Measurements from ENCODE around the gene ZFP1.
"Not testable (repeated sequence)": the region's sequence is repeated elsewhere in the genome, so short reads cannot be mapped to it uniquely, and the experiment has no call there.

The ZFP1 gene

GRCh38 chr16:75160386-75160785, 12.1 kb downstream of the ZFP1 start:
- DNase-seq, result no peak

DNA sequence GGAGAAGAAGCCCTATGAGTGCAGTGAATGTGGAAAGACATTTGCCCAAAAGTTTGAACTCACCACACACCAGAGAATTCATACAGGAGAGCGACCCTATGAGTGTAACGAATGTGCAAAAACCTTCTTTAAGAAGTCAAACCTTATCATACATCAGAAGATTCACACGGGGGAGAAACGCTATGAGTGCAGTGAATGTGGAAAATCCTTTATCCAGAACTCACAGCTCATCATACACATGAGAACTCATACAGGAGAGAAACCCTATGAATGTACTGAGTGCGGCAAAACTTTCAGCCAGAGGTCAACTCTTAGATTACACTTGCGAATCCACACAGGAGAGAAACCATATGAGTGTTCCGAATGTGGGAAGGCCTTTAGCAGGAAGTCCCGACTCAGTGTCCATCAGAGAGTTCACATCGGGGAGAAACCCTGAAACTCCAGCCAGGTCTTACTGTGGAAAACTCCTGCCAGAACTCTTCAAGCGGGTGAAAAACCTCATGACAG, 21.6 kb downstream of the ZFP1 start:
- DNase-seq, result no peak

DNA sequence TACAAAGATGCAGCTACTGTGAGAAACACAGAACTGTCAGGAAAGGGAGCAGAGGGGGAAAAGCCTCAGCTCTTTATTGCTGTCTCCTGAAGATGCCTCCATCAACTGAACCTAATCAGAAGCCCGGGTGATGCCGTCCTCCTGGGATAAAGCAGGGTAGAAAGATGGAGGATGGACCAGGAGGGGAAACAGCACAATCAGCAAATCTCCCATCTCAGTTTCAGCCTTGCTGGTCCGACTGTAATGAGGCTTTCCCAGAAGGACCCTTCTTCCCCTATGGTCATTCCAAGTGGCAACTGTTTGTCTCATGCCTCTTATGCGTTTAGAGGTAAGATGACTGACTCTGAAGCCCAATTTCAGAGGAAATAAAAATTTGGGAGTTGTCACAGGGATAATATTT, 24.3 kb downstream of the ZFP1 start:
- no peak for DNase-seq

- no peak for DNase-seq
Observed at GRCh38 chr16:75175074-75175473, 26.8 kb downstream of the ZFP1 start.

- DNase-seq, result no peak
Observed at GRCh38 chr16:75176926-75177325, 28.6 kb downstream of the ZFP1 start.

- no peak for DNase-seq
Observed at GRCh38 chr16:75179208-75179607, 30.9 kb downstream of the ZFP1 start.

GRCh38 chr16:75181630-75182029, 33.3 kb downstream of the ZFP1 start:
- no peak for DNase-seq

DNA sequence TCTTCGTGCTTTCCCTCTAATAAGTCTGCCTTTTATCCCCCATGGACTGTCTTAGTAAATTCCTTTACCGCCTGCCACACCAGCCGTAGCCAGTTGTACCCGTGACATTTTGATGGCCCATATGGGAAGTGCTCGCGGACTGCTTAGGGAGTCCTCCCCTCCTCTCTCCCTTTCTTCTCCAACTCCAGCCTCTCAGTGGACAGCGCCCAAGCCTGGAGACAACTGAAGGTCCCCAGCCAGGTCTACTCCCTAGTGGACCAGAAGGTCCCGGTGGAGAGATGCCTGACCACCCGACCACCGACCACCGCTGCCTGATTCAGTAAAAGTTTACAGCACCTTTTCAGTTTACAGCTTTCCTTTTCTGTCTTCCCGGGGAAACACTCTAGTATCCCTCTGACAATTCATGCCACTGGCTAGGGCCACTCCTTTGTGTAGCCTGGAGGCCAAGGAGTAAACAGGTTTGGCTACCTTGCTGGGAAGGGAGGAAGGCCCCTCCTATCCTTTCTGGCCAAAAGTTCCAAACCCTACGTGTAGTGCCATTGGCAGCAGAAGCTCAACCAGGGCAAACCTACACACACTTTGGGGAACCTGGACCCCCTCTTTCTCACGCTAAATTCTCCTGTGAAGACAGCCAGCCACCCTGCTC, 40.6 kb downstream of the ZFP1 start:
- DNase-seq, result no peak

- DNase-seq, result no peak
Observed at GRCh38 chr16:75189638-75190245, 41.4 kb downstream of the ZFP1 start.

GRCh38 chr16:75192606-75193264, 44.4 kb downstream of the ZFP1 start:
- no peak for DNase-seq

- DNase-seq, result no peak
Observed at GRCh38 chr16:75193265-75193650, 44.9 kb downstream of the ZFP1 start.

- no peak for DNase-seq
Observed at GRCh38 chr16:75193730-75194444, 45.6 kb downstream of the ZFP1 start.

DNA sequence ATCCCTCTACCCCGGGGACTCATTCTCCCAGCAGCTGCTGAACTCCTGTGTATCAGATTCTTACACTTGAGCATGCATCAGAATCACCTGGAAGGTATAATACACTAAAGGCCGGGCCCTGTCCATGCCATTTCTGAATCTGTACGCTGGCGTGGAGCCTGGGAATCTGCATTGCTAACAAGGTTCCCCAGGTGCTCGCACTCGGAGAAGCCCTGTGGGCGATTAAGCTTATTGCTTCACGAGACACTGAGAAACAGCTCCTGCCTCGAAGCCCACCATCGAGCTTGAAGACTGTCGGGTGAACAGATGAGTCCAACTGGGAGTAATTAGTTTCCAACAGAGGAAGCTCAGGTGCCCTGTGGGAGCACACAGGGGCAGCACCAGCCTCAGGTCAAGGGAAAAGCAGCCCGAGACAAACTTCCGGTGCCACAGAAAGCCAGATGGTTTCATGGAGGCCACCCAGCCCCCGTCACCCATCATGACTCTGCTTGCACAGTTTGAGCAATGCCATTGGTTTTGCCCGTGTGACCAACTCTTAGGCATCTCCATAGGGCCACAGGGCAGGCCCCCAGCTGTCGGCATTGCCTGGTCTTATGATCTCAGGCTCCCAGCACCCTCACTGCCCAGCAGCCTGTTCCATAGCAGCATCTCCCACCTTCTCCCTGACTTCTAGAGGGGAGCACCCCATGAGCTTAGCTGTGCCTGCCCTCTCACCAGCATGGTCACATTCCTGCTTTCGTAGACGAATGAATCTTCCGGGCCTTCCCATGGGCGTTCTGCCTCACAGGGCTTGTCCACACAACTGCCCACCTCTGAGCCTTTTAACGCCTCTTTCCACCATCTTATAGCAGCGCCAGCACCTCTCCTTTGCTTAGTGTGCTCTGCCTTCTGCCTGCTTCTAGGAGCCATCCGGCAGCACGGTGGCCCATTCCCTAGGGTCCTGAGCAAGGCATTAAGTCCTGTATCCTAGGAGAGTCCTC, 47.8 kb downstream of the ZFP1 start:
- no peak for DNase-seq

GRCh38 chr16:75196836-75197235, 48.5 kb downstream of the ZFP1 start:
- DNase-seq, result no peak

- DNase-seq, result no peak
Observed at GRCh38 chr16:75197522-75198134, 49.3 kb downstream of the ZFP1 start.

- DNase-seq, result no peak
Observed at GRCh38 chr16:75198135-75198600, 49.8 kb downstream of the ZFP1 start.

- DNase-seq, result no peak
Observed at GRCh38 chr16:75202069-75202590, 53.8 kb downstream of the ZFP1 start.

DNA sequence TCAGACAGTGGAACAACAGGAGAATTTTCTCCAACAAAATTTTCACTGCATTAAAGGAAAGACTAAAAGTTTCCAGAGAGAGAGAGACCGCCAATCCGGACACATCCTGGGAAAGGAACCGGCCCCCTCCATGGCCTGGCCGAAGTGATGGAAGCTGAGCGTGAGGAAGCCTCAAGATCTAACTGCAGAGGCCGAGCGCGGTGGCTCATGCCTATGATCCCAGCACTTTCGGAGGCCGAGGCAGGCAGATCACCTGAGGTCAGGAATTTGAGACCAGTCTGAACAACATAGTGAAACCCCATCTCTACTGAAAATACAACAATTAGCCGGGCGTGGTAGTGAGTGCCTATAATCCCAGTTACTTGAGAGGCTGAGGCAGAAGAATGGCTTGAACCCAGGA, 54.8 kb downstream of the ZFP1 start:
- DNase-seq, result no peak

- no peak for DNase-seq
Observed at GRCh38 chr16:75203667-75204409, 55.5 kb downstream of the ZFP1 start.

DNA sequence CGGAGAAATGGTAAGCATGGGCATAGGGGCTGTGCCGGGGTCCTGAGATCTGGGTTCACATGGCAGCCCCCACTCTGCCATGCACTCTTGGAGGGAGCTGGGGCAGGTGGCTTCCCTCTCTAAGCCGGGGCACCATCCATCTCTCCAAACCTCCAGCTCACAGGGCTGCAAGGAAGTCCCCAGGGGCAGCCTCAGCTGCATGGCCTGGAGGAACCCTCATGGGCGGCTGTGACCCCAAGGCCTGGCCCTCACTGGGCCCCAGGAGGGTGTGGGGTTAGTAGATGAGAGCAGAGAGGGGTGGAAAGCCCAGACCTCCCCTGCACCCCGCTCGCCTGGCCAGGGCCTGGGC, 56.1 kb downstream of the ZFP1 start:
- no peak for DNase-seq

GRCh38 chr16:75204905-75205304, 56.6 kb downstream of the ZFP1 start:
- DNase-seq, result not testable (repeated sequence)
